Type B pancreatic cell (in vitro differentiated cells): Measurements from ENCODE around the gene PAX5. TPM values are rescaled to one million over a fixed set of nuclear protein-coding genes. Genes with fewer than 3 reads are reported as not detected.
"Not testable (repeated sequence)": the region's sequence is repeated elsewhere in the genome, so short reads cannot be mapped to it uniquely, and the experiment has no call there.

Experiments used
- DNase-seq: peaks from one replicate; pipeline ENCODE4 v3.0.0; 2021; ENCODE audit warnings: mixed read lengths; ENCODE audit not compliant: unreplicated experiment; ENCODE audit errors: extremely low spot score
- H3K27ac Mint-ChIP-seq: 2 replicates; pipeline ENCODE4 v1.8.0; 2021; ENCODE audit warnings: mild to moderate bottlenecking, mixed read lengths
- H3K27me3 Mint-ChIP-seq: 2 replicates; pipeline ENCODE4 v1.8.0; 2021; ENCODE audit warnings: mixed read lengths
- H3K36me3 Mint-ChIP-seq: 2 replicates; pipeline ENCODE4 v1.8.0; 2021; ENCODE audit warnings: mixed read lengths
- H3K4me1 Mint-ChIP-seq: one replicate; pipeline ENCODE4 v1.8.0; 2021; ENCODE audit warnings: mixed read lengths; ENCODE audit not compliant: unreplicated experiment
- H3K4me3 Mint-ChIP-seq: 2 replicates; pipeline ENCODE4 v1.8.0; 2021; ENCODE audit warnings: mild to moderate bottlenecking, mixed read lengths
- H3K9me3 Mint-ChIP-seq: 2 replicates; pipeline ENCODE4 v1.8.0; 2021; ENCODE audit warnings: mixed read lengths
- total RNA-seq: library from RNA; stranded (reverse); gene quantifications from 2 replicates; pipeline ENCODE4 v1.2.1, GENCODE V29; 2021; ENCODE audit warnings: low replicate concordance
- TF ChIP-seq, protein P1 (sequence below): fragments of 200-600 bp; sonication (generic); conservative IDR thresholded peaks from 2 replicates; pipeline ENCODE4 v1.5.0; 2021; ENCODE audit warnings: antibody characterized with exemption, mild to moderate bottlenecking

The PAX5 gene
- total RNA-seq, 1 donor from 2014 or later, result not detected

GRCh38 chr9:37066139-37066725, 32.2 kb upstream of the PAX5 start:
- H3K4me3 Mint-ChIP-seq, result no peak overlapping the region
- H3K9me3 Mint-ChIP-seq, result no peaks in the 10 kb centered on the region
- H3K27ac Mint-ChIP-seq, result no peak overlapping the region
- H3K36me3 Mint-ChIP-seq, result no peaks in the 10 kb centered on the region
- peaks cover 62% of the 10 kb centered on the region for H3K27me3 Mint-ChIP-seq
- no peaks in the 10 kb centered on the region for H3K4me1 Mint-ChIP-seq
- DNase-seq, result no peak
- TF ChIP-seq, protein P1, sequence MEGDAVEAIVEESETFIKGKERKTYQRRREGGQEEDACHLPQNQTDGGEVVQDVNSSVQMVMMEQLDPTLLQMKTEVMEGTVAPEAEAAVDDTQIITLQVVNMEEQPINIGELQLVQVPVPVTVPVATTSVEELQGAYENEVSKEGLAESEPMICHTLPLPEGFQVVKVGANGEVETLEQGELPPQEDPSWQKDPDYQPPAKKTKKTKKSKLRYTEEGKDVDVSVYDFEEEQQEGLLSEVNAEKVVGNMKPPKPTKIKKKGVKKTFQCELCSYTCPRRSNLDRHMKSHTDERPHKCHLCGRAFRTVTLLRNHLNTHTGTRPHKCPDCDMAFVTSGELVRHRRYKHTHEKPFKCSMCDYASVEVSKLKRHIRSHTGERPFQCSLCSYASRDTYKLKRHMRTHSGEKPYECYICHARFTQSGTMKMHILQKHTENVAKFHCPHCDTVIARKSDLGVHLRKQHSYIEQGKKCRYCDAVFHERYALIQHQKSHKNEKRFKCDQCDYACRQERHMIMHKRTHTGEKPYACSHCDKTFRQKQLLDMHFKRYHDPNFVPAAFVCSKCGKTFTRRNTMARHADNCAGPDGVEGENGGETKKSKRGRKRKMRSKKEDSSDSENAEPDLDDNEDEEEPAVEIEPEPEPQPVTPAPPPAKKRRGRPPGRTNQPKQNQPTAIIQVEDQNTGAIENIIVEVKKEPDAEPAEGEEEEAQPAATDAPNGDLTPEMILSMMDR, result no peak

GRCh38 chr9:37062336-37062735, 28.3 kb upstream of the PAX5 start:
- Mint-ChIP-seq H3K27me3 (peaks cover 73% of the 10 kb centered on the region), H3K27ac (no peak overlapping the region), H3K9me3 (no peaks in the 10 kb centered on the region), H3K4me1 (no peaks in the 10 kb centered on the region), H3K36me3 (no peaks in the 10 kb centered on the region), H3K4me3 (no peak overlapping the region)
- TF ChIP-seq, protein P1, result no peak
- DNase-seq, result no peak

DNA sequence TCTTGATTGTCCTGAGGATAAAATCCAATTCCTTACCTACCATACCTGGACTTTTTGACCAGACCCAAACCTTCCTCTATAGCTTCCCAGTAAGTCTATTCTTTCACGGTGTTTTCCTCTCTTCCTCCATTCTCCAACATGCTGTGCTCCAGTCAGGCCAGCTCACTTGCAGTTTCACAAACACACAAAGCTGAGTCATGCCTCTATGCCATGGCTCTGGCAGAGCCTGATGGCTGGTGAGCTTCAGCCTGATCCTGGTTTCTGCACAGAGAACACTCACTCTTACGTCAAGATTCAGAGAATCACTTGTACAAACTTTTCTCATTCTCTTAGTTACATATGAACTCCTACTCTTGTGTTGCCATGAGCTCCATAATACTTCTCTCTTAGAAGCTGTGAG, 27.7 kb upstream of the PAX5 start:
- Mint-ChIP-seq H3K27ac (no peak overlapping the region), H3K36me3 (no peaks in the 10 kb centered on the region), H3K27me3 (peaks cover 74% of the 10 kb centered on the region), H3K9me3 (no peaks in the 10 kb centered on the region), H3K4me1 (no peaks in the 10 kb centered on the region), H3K4me3 (no peak overlapping the region)
- DNase-seq, result no peak
- TF ChIP-seq, protein P1, result no peak

GRCh38 chr9:37060833-37061232, 26.8 kb upstream of the PAX5 start:
- no peaks in the 10 kb centered on the region for H3K4me1 Mint-ChIP-seq
- peaks cover 74% of the 10 kb centered on the region for H3K27me3 Mint-ChIP-seq
- TF ChIP-seq, protein P1, result no peak
- no peak overlapping the region for H3K4me3 Mint-ChIP-seq
- DNase-seq, result no peak
- H3K36me3 Mint-ChIP-seq, result no peaks in the 10 kb centered on the region
- no peaks in the 10 kb centered on the region for H3K9me3 Mint-ChIP-seq
- H3K27ac Mint-ChIP-seq, result no peak overlapping the region

DNA sequence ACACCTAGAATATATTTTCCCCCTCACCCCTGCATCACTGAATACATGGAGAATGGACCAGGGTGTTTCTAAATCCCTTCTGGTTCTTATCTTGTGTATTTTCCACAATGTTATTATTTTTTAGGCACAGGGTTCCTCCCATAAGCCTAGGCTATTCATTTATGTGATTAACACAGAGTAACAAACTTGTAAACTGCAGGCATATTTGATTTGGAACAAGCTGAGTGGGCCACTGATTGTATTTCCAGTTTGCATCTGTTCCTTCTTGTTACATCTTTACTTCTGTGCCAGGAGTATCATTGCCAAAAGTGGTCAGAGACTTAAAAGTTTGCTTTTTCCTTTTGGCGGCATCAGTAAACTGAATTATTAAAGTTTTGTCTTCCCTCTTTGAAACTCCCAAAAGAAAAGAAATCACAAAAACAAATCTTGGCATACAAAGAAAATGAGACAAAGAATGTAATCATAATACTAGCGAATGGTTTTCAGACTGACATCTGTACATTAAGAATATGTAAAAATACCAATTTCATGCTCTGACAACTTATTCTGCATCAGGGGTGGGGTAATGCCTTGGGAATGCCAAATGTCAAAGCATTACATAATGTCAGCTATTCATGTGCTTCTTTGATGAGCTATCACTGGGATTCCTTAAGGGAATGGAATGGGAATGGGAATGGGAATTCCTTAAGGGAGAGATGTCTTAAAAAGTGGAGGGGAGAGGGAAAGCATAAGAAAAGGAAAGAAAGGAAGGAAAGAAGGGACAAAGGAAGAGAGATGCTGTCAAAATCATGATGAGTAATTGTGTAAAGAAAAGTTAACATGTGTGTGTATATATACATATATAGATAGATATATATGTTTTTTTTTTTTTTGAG, 22.2 kb upstream of the PAX5 start:
- TF ChIP-seq, protein P1, result no peak
- H3K9me3 Mint-ChIP-seq, result no peaks in the 10 kb centered on the region
- no peak overlapping the region for H3K4me3 Mint-ChIP-seq
- H3K27ac Mint-ChIP-seq, result no peak overlapping the region
- H3K36me3 Mint-ChIP-seq, result no peaks in the 10 kb centered on the region
- H3K4me1 Mint-ChIP-seq, result no peaks in the 10 kb centered on the region
- peaks cover 81% of the 10 kb centered on the region for H3K27me3 Mint-ChIP-seq
- DNase-seq, result no peak

DNA sequence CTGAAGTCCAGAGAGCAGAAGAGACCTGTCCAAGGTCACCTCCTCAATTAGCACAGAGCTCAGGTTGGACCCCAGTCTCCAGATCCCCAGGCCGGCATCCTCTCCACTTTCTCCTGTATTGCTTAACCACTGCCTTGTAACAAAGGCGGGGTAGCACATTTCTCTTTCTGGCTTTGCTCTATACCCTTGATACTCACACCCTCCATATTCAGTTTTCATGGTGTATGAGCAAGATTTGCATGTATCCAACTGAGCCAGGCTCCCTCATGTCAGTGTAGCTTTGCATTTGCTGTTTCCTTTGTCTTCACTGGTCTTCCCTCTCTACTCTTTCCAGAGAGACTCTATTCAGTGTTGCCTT, 20.3 kb upstream of the PAX5 start:
- H3K4me1 Mint-ChIP-seq, DNase-seq, H3K9me3 Mint-ChIP-seq, H3K36me3 Mint-ChIP-seq, H3K4me3 Mint-ChIP-seq, H3K27ac Mint-ChIP-seq: not testable (repeated sequence)
- H3K27me3 Mint-ChIP-seq, result peaks cover 91% of the 10 kb centered on the region
